Measurements from ENCODE around the gene RPL18A.

DNA sequence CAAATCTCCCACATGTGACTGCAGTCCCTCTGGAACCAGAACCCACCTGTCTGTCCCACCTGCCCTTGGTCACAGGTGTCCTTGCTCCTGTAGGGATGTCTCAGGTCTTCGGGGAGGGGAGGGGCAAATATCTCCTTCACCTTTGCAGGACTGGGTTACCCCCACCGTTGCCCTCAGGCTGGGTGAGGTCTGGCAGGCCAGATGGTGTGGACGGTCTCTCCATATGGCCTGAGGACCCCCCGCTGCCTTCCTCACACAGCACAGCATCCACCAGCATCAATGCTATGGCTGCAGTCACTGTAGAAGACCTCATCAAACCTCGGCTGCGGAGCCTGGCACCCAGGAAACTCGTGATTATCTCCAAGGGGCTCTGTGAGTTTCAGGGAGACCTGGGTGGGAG is 22.0 kb downstream of the RPL18A start:
- TF ChIP-seq, protein P1, sequence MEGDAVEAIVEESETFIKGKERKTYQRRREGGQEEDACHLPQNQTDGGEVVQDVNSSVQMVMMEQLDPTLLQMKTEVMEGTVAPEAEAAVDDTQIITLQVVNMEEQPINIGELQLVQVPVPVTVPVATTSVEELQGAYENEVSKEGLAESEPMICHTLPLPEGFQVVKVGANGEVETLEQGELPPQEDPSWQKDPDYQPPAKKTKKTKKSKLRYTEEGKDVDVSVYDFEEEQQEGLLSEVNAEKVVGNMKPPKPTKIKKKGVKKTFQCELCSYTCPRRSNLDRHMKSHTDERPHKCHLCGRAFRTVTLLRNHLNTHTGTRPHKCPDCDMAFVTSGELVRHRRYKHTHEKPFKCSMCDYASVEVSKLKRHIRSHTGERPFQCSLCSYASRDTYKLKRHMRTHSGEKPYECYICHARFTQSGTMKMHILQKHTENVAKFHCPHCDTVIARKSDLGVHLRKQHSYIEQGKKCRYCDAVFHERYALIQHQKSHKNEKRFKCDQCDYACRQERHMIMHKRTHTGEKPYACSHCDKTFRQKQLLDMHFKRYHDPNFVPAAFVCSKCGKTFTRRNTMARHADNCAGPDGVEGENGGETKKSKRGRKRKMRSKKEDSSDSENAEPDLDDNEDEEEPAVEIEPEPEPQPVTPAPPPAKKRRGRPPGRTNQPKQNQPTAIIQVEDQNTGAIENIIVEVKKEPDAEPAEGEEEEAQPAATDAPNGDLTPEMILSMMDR (IDR thresholded peaks at IDR 0.05) = no peak
- no peak for TF ChIP-seq EZH2 (IDR thresholded peaks at IDR 0.05)
- no peak for TF ChIP-seq EZH2phosphoT487 (IDR thresholded peaks at IDR 0.05)

Data from neural progenitor cell (in vitro differentiated cells).